ENCODE measurements around the gene ERP27.

The ERP27 gene

GRCh38 chr12:14938301-14938700 is at the start of gene ERP27:
Gene ERP27, minus strand, starts transcription at chr12:14938537. Its CDS starts 29 bp downstream, at chr12:14938508.
- DNase-seq, result no peak

- DNase-seq, result no peak
These were observed 49.7 kb upstream of the ERP27 start for GRCh38 chr12:14988035-14988434.

GRCh38 chr12:14986449-14986848 is 48.1 kb upstream of the ERP27 start:
- no peak for DNase-seq

GRCh38 chr12:14984766-14985285 is 46.5 kb upstream of the ERP27 start:
- DNase-seq, result no peak

GRCh38 chr12:14984036-14984435 is 45.7 kb upstream of the ERP27 start:
- DNase-seq, result no peak

- no peak for DNase-seq
These were observed 44.7 kb upstream of the ERP27 start for GRCh38 chr12:14982991-14983390.

GRCh38 chr12:14982562-14982961 is 44.2 kb upstream of the ERP27 start:
- no peak for DNase-seq

GRCh38 chr12:14981049-14981448 is 42.7 kb upstream of the ERP27 start:
- no peak for DNase-seq

- DNase-seq, result no peak
These were observed 41.1 kb upstream of the ERP27 start for GRCh38 chr12:14979468-14979867.

GRCh38 chr12:14976658-14977057 is 38.3 kb upstream of the ERP27 start:
- DNase-seq, result no peak

GRCh38 chr12:14975457-14975856 is 37.1 kb upstream of the ERP27 start:
- DNase-seq, result no peak

- no peak for DNase-seq
These were observed 36.3 kb upstream of the ERP27 start for GRCh38 chr12:14974633-14975032.

- DNase-seq, result no peak
These were observed 34.5 kb upstream of the ERP27 start, which contains the start of gene PDE6H for GRCh38 chr12:14972816-14973215. Gene PDE6H, plus strand, starts transcription at chr12:14973042. Its CDS starts 4,971 bp downstream, at chr12:14978013.

- DNase-seq, result no peak
These were observed 32.1 kb upstream of the ERP27 start for GRCh38 chr12:14970473-14970872.

- no peak for DNase-seq
These were observed 30.1 kb upstream of the ERP27 start for GRCh38 chr12:14968478-14968877.

- DNase-seq, result no peak
These were observed 26.9 kb upstream of the ERP27 start for GRCh38 chr12:14965221-14965620.

- no peak for DNase-seq
These were observed 26.1 kb upstream of the ERP27 start for GRCh38 chr12:14964406-14964805.

GRCh38 chr12:14963520-14963919 is 25.2 kb upstream of the ERP27 start:
- DNase-seq, result no peak

- no peak for DNase-seq
These were observed 24.5 kb upstream of the ERP27 start for GRCh38 chr12:14962797-14963196.

GRCh38 chr12:14962153-14962539 is 23.8 kb upstream of the ERP27 start:
- DNase-seq, result no peak

GRCh38 chr12:14961466-14962152 is 23.3 kb upstream of the ERP27 start, which contains the start of gene ARHGDIB:
Gene ARHGDIB, minus strand, starts transcription at chr12:14961601. Its CDS starts 10,889 bp downstream, at chr12:14950712.
- peak; percentile 95 for DNase-seq

GRCh38 chr12:14960548-14961465 is 22.5 kb upstream of the ERP27 start:
- peak; percentile 71 for DNase-seq

GRCh38 chr12:14959916-14960496 is 21.7 kb upstream of the ERP27 start:
- no peak for DNase-seq
